ENCODE results near the gene COPS6. TPM values are rescaled to one million over a fixed set of nuclear protein-coding genes. Genes with fewer than 3 reads are reported as not detected.
"Not testable (repeated sequence)": the region's sequence is repeated elsewhere in the genome, so short reads cannot be mapped to it uniquely, and the experiment has no call there.

COPS6 gene
- polyA plus RNA-seq, 4 donors, result 76.7 to 92.0 (median 85.6) TPM

- no peak overlapping the region for H3K4me3 ChIP-seq (ENCODE audit: low read depth in 1 of 3, low read length in 3 of 3)
- H3K4me1 ChIP-seq (ENCODE audit: control insufficient read depth in 3 of 3, insufficient read depth in 2 of 3, low read depth in 1 of 3, low read length in 2 of 3), result peaks cover 5 to 30% (median 5%) of the 10 kb centered on the region in 3 donors
- H3K36me3 ChIP-seq (ENCODE audit: control insufficient read depth in 3 of 3, insufficient read depth in 2 of 3, low read depth in 1 of 3, low read length in 3 of 3), result no peaks in the 10 kb centered on the region
- WGBS, 3 donors, result 25 to 44% (median 29%) methylated on average over 1 of the region's 1 CpG
- H3K27me3 ChIP-seq (ENCODE audit: control insufficient read depth in 3 of 3, insufficient read depth in 3 of 3, low read length in 3 of 3), result no peaks in the 10 kb centered on the region
- H3K27ac ChIP-seq (ENCODE audit: low read depth in 1 of 3, low read length in 2 of 3), result peak overlapping the region in 1 of 3 donors; percentile 97
- no peaks in the 10 kb centered on the region for H3K9me3 ChIP-seq (ENCODE audit: control insufficient read depth in 2 of 2, insufficient read depth in 1 of 2, low read depth in 1 of 2, low read length in 1 of 2)
- peak in 1 of 2 donors; percentile 19 for DNase-seq
- FAIRE-seq, result no peak
Observed at GRCh38 chr7:100128637-100128963, 39.8 kb downstream of the COPS6 start.

- peaks cover 2 to 22% (median 5%) of the 10 kb centered on the region in 3 donors for H3K4me1 ChIP-seq (ENCODE audit: control insufficient read depth in 3 of 3, insufficient read depth in 2 of 3, low read depth in 1 of 3, low read length in 2 of 3)
- DNase-seq, result peak in 1 of 2 donors; percentile 37
- H3K9me3 ChIP-seq (ENCODE audit: control insufficient read depth in 2 of 2, insufficient read depth in 1 of 2, low read depth in 1 of 2, low read length in 1 of 2); FAIRE-seq; H3K27me3 ChIP-seq (ENCODE audit: control insufficient read depth in 3 of 3, insufficient read depth in 3 of 3, low read length in 3 of 3); H3K4me3 ChIP-seq (ENCODE audit: low read depth in 1 of 3, low read length in 3 of 3); H3K36me3 ChIP-seq (ENCODE audit: control insufficient read depth in 3 of 3, insufficient read depth in 2 of 3, low read depth in 1 of 3, low read length in 3 of 3): not testable (repeated sequence)
- peak overlapping the region; percentile 48 to 76 (median 75) for H3K27ac ChIP-seq (ENCODE audit: low read depth in 1 of 3, low read length in 2 of 3)
- 77 to 89% (median 89%) methylated on average over 1 of the region's 1 CpG for WGBS, 3 donors
Observed at GRCh38 chr7:100130220-100130607, 41.4 kb downstream of the COPS6 start.

- H3K27ac ChIP-seq (ENCODE audit: low read depth in 1 of 3, low read length in 2 of 3), result peak overlapping the region; percentile 48 to 76 (median 75)
- peaks cover 2 to 16% (median 5%) of the 10 kb centered on the region in 3 donors for H3K4me1 ChIP-seq (ENCODE audit: control insufficient read depth in 3 of 3, insufficient read depth in 2 of 3, low read depth in 1 of 3, low read length in 2 of 3)
- DNase-seq, result peak; percentile 90 to 93
- peak overlapping the region in 2 of 3 donors; percentile 19 to 46 for H3K4me3 ChIP-seq (ENCODE audit: low read depth in 1 of 3, low read length in 3 of 3)
- H3K27me3 ChIP-seq (ENCODE audit: control insufficient read depth in 3 of 3, insufficient read depth in 3 of 3, low read length in 3 of 3), result no peaks in the 10 kb centered on the region
- FAIRE-seq, result no peak
- H3K9me3 ChIP-seq (ENCODE audit: control insufficient read depth in 2 of 2, insufficient read depth in 1 of 2, low read depth in 1 of 2, low read length in 1 of 2), result no peaks in the 10 kb centered on the region
- H3K36me3 ChIP-seq (ENCODE audit: control insufficient read depth in 3 of 3, insufficient read depth in 2 of 3, low read depth in 1 of 3, low read length in 3 of 3), result no peaks in the 10 kb centered on the region
- 2 to 10% (median 6%) methylated on average over 24 of the region's 24 CpGs for whole genome bisulfite sequencing, 3 donors
Observed at GRCh38 chr7:100130608-100131453, 42.1 kb downstream of the COPS6 start.

- Histone ChIP-seq H3K27me3 (ENCODE audit: control insufficient read depth in 3 of 3, insufficient read depth in 3 of 3, low read length in 3 of 3) (no peaks in the 10 kb centered on the region), H3K9me3 (ENCODE audit: control insufficient read depth in 2 of 2, insufficient read depth in 1 of 2, low read depth in 1 of 2, low read length in 1 of 2) (no peaks in the 10 kb centered on the region), H3K27ac (ENCODE audit: low read depth in 1 of 3, low read length in 2 of 3) (no peak overlapping the region), H3K36me3 (ENCODE audit: control insufficient read depth in 3 of 3, insufficient read depth in 2 of 3, low read depth in 1 of 3, low read length in 3 of 3) (no peaks in the 10 kb centered on the region), H3K4me1 (ENCODE audit: control insufficient read depth in 3 of 3, insufficient read depth in 2 of 3, low read depth in 1 of 3, low read length in 2 of 3) (peaks cover 2 to 12% (median 5%) of the 10 kb centered on the region in 3 donors), H3K4me3 (ENCODE audit: low read depth in 1 of 3, low read length in 3 of 3) (no peak overlapping the region)
- WGBS, 3 donors, result 44 to 63% (median 49%) methylated on average over 7 of the region's 7 CpGs
- DNase-seq (no peak), FAIRE-seq (no peak)
Observed at GRCh38 chr7:100132126-100132525, 43.4 kb downstream of the COPS6 start.

- Histone ChIP-seq H3K4me1 (ENCODE audit: control insufficient read depth in 3 of 3, insufficient read depth in 2 of 3, low read depth in 1 of 3, low read length in 2 of 3) (peaks cover 3 to 12% (median 5%) of the 10 kb centered on the region in 3 donors), H3K4me3 (ENCODE audit: low read depth in 1 of 3, low read length in 3 of 3) (no peak overlapping the region), H3K27ac (ENCODE audit: low read depth in 1 of 3, low read length in 2 of 3) (no peak overlapping the region), H3K36me3 (ENCODE audit: control insufficient read depth in 3 of 3, insufficient read depth in 2 of 3, low read depth in 1 of 3, low read length in 3 of 3) (no peaks in the 10 kb centered on the region), H3K27me3 (ENCODE audit: control insufficient read depth in 3 of 3, insufficient read depth in 3 of 3, low read length in 3 of 3) (no peaks in the 10 kb centered on the region), H3K9me3 (ENCODE audit: control insufficient read depth in 2 of 2, insufficient read depth in 1 of 2, low read depth in 1 of 2, low read length in 1 of 2) (no peaks in the 10 kb centered on the region)
- WGBS, 3 donors, result 9 to 19% (median 10%) methylated on average over 3 of the region's 3 CpGs
- peak; percentile 75 to 76 for DNase-seq
- no peak for FAIRE-seq
Observed at GRCh38 chr7:100132697-100133151, 44.0 kb downstream of the COPS6 start.

- Histone ChIP-seq H3K27ac (ENCODE audit: low read depth in 1 of 3, low read length in 2 of 3) (no peak overlapping the region), H3K4me3 (ENCODE audit: low read depth in 1 of 3, low read length in 3 of 3) (no peak overlapping the region), H3K9me3 (ENCODE audit: control insufficient read depth in 2 of 2, insufficient read depth in 1 of 2, low read depth in 1 of 2, low read length in 1 of 2) (no peaks in the 10 kb centered on the region), H3K27me3 (ENCODE audit: control insufficient read depth in 3 of 3, insufficient read depth in 3 of 3, low read length in 3 of 3) (no peaks in the 10 kb centered on the region), H3K36me3 (ENCODE audit: control insufficient read depth in 3 of 3, insufficient read depth in 2 of 3, low read depth in 1 of 3, low read length in 3 of 3) (no peaks in the 10 kb centered on the region), H3K4me1 (ENCODE audit: control insufficient read depth in 3 of 3, insufficient read depth in 2 of 3, low read depth in 1 of 3, low read length in 2 of 3) (peaks cover 0 to 7% (median 6%) of the 10 kb centered on the region in 3 donors)
- WGBS, 3 donors, result 38 to 64% (median 56%) methylated on average over 13 of the region's 13 CpGs
- DNase-seq (peak in 1 of 2 donors; percentile 69), FAIRE-seq (no peak)
Observed at GRCh38 chr7:100137851-100138760, 49.3 kb downstream of the COPS6 start.

GRCh38 chr7:100141555-100141949, 52.8 kb downstream of the COPS6 start:
- Histone ChIP-seq H3K27ac (ENCODE audit: low read depth in 1 of 3, low read length in 2 of 3) (peak overlapping the region in 2 of 3 donors; percentile 55 to 94), H3K4me3 (ENCODE audit: low read depth in 1 of 3, low read length in 3 of 3) (no peak overlapping the region), H3K36me3 (ENCODE audit: control insufficient read depth in 3 of 3, insufficient read depth in 2 of 3, low read depth in 1 of 3, low read length in 3 of 3) (no peaks in the 10 kb centered on the region), H3K27me3 (ENCODE audit: control insufficient read depth in 3 of 3, insufficient read depth in 3 of 3, low read length in 3 of 3) (no peaks in the 10 kb centered on the region), H3K9me3 (ENCODE audit: control insufficient read depth in 2 of 2, insufficient read depth in 1 of 2, low read depth in 1 of 2, low read length in 1 of 2) (no peaks in the 10 kb centered on the region), H3K4me1 (ENCODE audit: control insufficient read depth in 3 of 3, insufficient read depth in 2 of 3, low read depth in 1 of 3, low read length in 2 of 3) (peaks cover 0 to 7% (median 6%) of the 10 kb centered on the region in 3 donors)
- FAIRE-seq (no peak), DNase-seq (peak; percentile 69 to 79)
- WGBS, 3 donors, result 14 to 36% (median 32%) methylated on average over 3 of the region's 3 CpGs

Measured in small intestine (tissue), 7 donors.